ENCODE measurements around the gene NGDN. TPM values are rescaled to one million over a fixed set of nuclear protein-coding genes. Genes with fewer than 3 reads are reported as not detected.
"Not testable (repeated sequence)": the region's sequence is repeated elsewhere in the genome, so short reads cannot be mapped to it uniquely, and the experiment has no call there.

The NGDN gene, protein sequence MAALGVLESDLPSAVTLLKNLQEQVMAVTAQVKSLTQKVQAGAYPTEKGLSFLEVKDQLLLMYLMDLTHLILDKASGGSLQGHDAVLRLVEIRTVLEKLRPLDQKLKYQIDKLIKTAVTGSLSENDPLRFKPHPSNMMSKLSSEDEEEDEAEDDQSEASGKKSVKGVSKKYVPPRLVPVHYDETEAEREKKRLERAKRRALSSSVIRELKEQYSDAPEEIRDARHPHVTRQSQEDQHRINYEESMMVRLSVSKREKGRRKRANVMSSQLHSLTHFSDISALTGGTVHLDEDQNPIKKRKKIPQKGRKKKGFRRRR
- total RNA-seq = 10 to 100 TPM; 75.2 to 80.3 TPM

DNA sequence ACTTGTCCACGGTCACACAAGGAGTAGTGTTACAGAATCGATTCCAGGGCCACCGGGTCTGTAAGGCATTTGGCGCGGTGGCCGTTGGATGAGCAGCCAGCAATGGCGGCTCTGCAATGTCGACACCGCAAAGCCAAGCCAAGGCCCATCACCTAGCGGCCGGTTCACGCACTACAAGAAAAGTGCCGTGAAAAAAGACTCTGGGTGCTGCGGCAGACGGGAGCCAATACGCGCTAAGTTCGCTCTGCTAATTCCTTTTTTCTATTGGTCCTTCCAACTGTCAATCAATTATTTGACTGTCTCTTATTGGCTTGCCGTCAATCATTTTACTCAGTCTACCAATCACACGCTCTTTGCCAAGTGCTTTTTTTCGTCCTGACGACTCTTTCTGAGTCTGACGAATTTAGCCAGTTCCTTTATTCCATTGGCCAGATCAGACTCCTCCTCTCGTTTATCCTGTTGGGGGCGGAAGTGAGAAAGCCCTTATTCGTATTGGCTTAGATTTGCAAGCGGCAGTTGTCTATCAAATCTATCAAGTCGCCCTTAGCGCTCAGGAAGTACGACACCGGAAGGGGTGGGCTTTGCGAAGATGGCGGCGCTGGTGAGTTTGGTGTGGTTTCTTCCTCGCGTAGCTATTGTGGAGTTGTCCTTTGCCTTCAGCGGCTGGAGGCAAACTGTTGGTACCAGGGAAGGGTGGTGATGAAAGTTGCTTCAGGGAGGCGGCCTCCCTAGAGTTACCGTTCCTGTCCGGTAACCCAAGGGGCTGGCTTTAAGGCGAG, at the start of gene NGDN:
NGDN (plus strand) TSS at position 577 of the 779 bp plus-strand sequence; CDS start at position 590, 13 bp downstream.
- peaks cover 10% of the 10 kb centered on the region for H3K4me1 Mint-ChIP-seq
- no peak within 1 kb of the TSS for H3K27ac Mint-ChIP-seq
- no peaks in the 10 kb centered on the region for H3K27me3 Mint-ChIP-seq
- H3K4me3 Mint-ChIP-seq = no peak within 1 kb of the TSS
- H3K9me3 Mint-ChIP-seq = no peaks in the 10 kb centered on the region
- DNase-seq = peak; percentile 91
- peaks cover 20% of the 10 kb centered on the region for H3K36me3 Mint-ChIP-seq

DNA sequence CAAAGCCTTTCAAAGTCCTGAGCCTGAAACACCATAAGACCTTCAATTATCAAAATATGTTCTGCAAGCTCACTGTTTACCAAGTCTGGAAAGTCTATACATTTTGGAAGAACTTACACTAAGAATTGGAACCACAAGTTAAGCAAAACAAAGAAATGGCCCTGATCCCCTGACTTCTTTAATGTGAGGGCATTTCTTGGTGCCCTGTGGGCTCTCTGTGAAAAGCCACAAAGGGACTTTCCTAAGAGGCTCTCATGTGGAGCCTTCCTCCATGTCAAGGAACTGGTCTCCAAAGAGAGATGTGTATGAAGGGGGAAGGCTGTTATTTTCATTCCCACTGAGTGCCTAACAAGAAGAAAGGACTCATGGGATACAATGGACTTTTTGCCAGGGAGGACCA, 47.9 kb upstream of the NGDN start:
- H3K9me3 Mint-ChIP-seq = no peaks in the 10 kb centered on the region
- no peaks in the 10 kb centered on the region for H3K36me3 Mint-ChIP-seq
- H3K4me1 Mint-ChIP-seq = peaks cover 11% of the 10 kb centered on the region
- DNase-seq = peak; percentile 41
- H3K27me3 Mint-ChIP-seq = peaks cover 4% of the 10 kb centered on the region
- no peak overlapping the region for H3K4me3 Mint-ChIP-seq
- peak overlapping the region; percentile 58 for H3K27ac Mint-ChIP-seq

DNA sequence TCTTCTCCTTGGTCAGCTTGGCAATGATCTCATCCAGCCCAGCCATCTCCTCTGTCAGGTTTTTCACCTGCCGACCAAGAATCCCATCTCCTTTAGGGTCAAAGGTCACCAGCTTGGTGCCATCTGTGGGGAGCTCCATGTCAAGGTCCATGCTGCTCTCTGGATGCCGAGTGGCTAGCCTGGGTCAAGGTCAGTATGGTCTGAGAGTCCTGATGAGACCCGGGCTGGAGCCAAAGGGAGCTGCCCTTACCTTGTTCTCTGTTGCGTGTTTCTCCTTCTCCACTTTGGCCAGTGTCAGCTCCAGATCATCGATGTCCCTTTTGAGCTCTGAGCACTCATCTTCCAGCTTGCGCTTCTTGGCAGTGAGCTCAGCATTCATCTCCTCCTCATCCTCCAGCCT, 45.8 kb upstream of the NGDN start:
- Mint-ChIP-seq H3K27ac (no peak overlapping the region), H3K36me3 (no peaks in the 10 kb centered on the region), H3K27me3 (no peaks in the 10 kb centered on the region), H3K4me3 (no peak overlapping the region), H3K9me3 (no peaks in the 10 kb centered on the region), H3K4me1 (peaks cover 11% of the 10 kb centered on the region)
- no peak for DNase-seq

DNA sequence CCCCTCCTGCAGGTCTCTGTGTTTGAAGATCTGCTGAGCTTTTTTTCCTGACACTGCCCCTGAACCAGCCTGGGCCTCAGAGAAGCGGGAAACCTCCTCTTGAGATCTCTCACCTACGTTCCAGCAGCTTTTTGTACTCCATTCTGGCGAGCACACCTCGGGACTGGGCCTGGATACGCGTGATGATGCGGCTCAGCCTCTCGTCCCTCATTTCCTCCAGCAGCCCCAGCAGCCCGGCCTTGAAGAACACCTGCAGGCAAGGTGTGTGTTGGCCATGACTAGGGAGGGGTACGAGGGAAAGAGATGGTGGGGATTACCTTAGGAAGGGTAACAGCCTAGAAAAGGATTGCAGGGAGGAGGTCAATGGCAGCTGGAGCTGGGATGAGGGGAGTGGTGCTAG, 44.3 kb upstream of the NGDN start:
- Mint-ChIP-seq H3K36me3 (no peaks in the 10 kb centered on the region), H3K27me3 (no peaks in the 10 kb centered on the region), H3K27ac (no peak overlapping the region), H3K4me1 (peaks cover 11% of the 10 kb centered on the region), H3K4me3 (no peak overlapping the region), H3K9me3 (no peaks in the 10 kb centered on the region)
- DNase-seq = no peak

DNA sequence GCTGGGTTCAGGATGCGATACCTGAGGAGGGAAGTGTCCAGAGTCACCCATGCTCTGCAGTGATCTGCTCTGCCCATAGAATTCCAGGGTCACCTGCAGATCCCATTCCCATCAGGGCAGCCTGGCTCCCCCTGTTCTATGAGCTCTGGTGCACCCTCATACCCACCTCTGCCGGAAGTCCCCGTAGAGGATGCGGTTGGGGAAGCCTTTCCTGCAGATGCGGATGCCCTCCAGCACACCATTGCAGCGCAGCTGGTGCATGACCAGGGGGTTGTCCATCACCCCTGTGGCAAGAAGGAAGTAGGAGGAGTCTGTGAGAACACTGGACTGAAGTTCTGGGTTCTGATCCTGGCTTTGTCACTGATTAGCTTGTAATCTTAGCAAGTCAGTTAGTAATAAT, 43.7 kb upstream of the NGDN start:
- not testable (repeated sequence) for H3K36me3 Mint-ChIP-seq, H3K27ac Mint-ChIP-seq, H3K4me3 Mint-ChIP-seq, H3K9me3 Mint-ChIP-seq, DNase-seq, H3K27me3 Mint-ChIP-seq
- H3K4me1 Mint-ChIP-seq = peaks cover 11% of the 10 kb centered on the region

DNA sequence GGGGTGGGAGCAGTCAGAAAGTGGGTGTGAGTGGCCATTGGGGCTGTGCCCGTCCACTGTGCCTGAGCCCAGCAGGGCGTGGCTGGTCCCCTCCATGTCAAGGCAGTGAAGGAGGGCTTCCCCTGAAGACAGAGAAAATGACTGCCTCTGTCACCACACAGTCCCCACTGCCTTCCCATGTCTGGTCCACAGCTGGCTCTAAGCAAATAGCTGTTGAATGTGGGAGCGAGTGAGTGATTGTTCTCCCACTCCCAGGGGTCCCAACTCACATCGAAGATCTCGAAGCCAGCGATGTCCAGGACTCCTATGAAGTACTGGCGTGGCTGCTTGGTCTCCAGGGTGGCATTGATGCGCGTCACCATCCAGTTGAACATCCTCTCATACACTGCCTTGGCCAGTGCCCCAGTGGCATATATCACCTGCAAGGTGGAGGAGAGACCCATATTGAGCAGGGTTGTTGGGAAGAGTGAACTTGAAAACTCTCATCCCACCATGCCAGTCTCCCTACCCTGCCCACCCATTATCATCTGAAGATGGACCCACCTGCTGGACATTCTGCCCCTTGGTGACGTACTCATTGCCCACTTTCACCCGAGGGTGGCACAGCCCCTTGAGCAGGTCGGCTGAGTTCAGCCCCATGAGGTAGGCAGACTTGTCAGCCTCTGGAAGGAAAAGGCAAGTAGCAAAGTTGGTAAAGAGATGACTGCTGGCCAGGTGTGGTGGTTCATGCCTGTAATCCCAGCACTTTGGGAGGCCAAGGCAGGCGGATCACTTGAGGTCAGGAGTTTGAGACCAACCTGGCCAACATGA, 40.6 kb upstream of the NGDN start:
- Mint-ChIP-seq H3K36me3 (no peaks in the 10 kb centered on the region), H3K27ac (no peak overlapping the region), H3K4me3 (no peak overlapping the region), H3K9me3 (no peaks in the 10 kb centered on the region), H3K4me1 (no peaks in the 10 kb centered on the region), H3K27me3 (no peaks in the 10 kb centered on the region)
- no peak for DNase-seq

DNA sequence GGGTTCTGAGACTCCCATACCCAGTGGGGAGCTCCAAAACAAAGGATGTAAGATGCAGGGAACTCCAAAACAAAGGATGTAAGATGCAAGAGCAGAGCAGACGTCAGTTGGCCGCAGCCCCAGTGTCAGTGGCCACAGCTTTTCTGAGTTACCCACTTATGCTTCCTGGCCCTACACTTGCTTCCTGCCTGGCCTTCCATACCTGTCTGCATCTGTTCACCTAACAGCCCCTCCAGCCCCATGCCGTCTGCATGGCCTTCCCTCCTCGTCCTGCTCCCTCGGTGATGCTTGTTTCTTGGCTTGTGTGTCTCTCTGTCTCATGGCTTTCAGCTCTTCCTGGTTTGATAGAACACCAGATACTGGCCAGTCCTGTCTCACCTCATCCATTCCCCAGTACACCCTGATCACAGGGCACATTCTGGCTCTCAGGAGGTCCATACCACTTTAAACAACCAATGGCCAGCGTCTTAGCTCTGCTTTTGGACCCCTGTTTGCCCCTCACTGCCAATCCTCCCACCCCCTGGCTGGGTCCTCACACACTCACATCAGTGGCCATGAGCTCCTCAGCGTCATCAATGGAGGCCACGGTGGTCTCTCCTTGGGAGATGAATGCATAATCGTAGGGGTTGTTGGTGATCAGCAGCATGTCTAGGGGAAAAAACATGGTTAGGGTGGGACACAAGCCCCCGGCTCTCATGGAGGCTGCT, 39.3 kb upstream of the NGDN start:
- no peaks in the 10 kb centered on the region for H3K4me1 Mint-ChIP-seq
- DNase-seq = no peak
- H3K27ac Mint-ChIP-seq = no peak overlapping the region
- no peaks in the 10 kb centered on the region for H3K27me3 Mint-ChIP-seq
- H3K4me3 Mint-ChIP-seq = no peak overlapping the region
- H3K36me3 Mint-ChIP-seq = no peaks in the 10 kb centered on the region
- H3K9me3 Mint-ChIP-seq = no peaks in the 10 kb centered on the region

DNA sequence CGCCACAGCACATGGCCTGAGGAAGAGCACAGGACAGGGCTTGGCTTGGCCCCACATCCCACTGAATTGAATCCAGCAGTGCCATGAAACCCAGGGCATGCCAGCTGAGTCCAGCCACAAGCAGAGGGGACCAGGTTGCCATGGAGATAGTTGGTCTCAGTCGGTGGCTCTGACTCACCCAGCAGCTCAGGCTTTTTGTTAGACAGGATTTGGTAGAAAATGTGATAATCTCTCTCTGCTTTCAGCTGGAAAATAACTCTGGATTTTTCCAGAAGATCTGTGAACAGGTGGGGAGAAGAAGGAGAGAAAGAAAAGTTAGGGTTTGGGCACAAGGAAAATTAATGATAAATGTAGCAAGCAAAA, 38.8 kb upstream of the NGDN start:
- H3K9me3 Mint-ChIP-seq = no peaks in the 10 kb centered on the region
- H3K4me1 Mint-ChIP-seq = no peaks in the 10 kb centered on the region
- H3K4me3 Mint-ChIP-seq = no peak overlapping the region
- no peak for DNase-seq
- H3K27me3 Mint-ChIP-seq = no peaks in the 10 kb centered on the region
- H3K27ac Mint-ChIP-seq = no peak overlapping the region
- H3K36me3 Mint-ChIP-seq = no peaks in the 10 kb centered on the region

DNA sequence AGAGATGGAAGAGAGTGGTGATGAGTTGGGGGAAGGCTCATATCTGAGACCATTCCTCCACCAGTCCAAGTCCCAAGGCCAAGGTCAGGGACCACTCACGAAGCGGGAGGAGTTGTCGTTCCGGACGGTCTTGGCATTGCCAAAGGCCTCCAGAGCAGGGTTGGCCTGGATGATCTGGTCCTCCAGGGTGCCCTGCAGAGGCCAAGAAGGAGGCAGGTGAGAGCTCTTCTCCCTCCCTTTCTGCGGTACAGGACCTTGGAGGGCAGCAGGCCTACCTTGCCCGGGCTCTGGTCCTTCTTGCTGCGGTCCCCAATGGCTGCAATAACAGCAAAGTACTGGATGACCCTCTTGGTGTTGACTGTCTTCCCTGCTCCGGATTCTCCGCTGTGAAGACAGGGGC, 38.0 kb upstream of the NGDN start:
- no peak for DNase-seq
- no peaks in the 10 kb centered on the region for H3K9me3 Mint-ChIP-seq
- no peaks in the 10 kb centered on the region for H3K27me3 Mint-ChIP-seq
- H3K4me1 Mint-ChIP-seq = no peaks in the 10 kb centered on the region
- no peak overlapping the region for H3K27ac Mint-ChIP-seq
- no peaks in the 10 kb centered on the region for H3K36me3 Mint-ChIP-seq
- H3K4me3 Mint-ChIP-seq = no peak overlapping the region

DNA sequence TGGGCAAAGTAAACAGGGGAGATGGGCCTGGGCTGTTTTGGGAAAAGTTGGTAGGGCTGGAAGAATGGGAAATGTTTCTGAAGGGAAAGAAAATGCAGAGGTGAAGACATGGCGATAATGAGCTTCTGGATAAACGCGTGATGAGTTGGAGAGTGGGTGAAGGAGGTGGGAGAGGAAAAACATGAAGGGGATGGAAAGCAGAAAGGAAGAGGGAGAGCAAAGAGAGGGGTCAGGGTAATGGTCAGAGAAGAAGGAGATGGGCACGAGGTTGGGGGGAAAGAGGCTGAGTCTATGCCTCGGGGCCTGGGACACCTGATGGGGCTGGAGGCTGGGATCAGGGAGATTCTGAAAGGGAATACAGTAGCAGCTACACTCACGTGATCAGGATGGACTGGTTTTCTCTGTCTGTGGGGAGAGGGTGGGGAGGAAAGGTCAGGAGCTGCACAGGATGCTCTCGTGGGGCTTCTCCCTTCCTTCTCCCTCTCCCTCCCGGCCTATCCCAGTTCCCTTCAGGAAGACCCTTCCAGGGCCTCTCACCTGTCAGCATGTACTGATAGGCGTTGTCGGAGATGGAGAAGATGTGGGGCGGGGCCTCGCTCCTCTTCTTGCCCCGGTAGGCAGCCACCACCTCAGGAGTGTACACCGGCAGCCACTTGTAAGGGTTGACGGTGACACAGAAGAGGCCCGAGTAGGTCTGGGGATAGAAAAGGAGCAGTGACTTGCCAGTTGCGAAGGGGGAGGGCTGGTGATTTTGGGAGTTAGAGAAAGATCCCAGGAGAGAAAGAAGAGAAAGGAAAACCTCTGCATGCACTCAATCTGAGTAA, 37.2 kb upstream of the NGDN start:
- DNase-seq = no peak
- H3K4me3 Mint-ChIP-seq = no peak overlapping the region
- no peak overlapping the region for H3K27ac Mint-ChIP-seq
- H3K4me1 Mint-ChIP-seq = no peaks in the 10 kb centered on the region
- no peaks in the 10 kb centered on the region for H3K27me3 Mint-ChIP-seq
- no peaks in the 10 kb centered on the region for H3K36me3 Mint-ChIP-seq
- no peaks in the 10 kb centered on the region for H3K9me3 Mint-ChIP-seq

DNA sequence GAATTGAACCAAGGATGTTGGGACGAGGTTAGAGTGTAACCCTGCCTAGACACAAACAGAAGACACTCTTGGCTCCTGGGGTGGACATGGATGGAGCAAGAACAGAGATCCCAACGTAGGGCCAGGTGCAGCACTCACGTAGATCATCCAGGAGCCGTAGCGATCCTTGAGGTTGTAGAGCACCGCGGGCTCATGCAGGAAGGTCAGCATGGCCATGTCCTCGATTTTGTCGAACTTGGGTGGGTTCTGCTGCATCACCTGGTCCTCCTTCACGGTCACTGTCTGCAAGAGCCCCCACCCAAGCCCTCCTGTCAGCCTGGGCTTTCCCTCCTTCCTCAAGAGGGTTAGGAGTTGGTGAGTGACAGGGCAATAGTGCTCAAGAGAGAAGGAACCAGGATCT, 36.6 kb upstream of the NGDN start:
- H3K9me3 Mint-ChIP-seq = no peaks in the 10 kb centered on the region
- no peaks in the 10 kb centered on the region for H3K4me1 Mint-ChIP-seq
- H3K36me3 Mint-ChIP-seq = no peaks in the 10 kb centered on the region
- no peak overlapping the region for H3K27ac Mint-ChIP-seq
- no peak overlapping the region for H3K4me3 Mint-ChIP-seq
- DNase-seq = no peak
- H3K27me3 Mint-ChIP-seq = no peaks in the 10 kb centered on the region

DNA sequence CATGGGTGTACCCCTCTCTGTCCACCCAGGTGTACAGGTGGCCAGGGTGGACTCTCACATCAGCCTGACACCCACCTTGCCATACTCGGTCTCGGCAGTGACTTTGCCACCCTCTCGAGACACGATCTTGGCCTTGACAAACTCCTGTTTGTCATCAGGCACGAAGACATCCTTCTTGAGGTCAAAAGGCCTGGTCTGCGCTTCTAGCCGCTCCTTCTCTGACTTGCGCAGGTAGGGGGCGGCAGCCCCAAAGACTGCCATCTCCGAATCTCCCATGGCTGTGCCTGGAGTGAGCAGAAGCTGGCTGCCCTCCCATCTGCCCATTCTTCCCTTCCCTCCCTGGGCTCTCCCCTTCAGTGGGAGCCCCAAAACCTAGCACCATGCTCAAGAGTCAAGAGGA, 36.0 kb upstream of the NGDN start:
- Mint-ChIP-seq H3K36me3 (no peaks in the 10 kb centered on the region), H3K27ac (no peak overlapping the region), H3K4me1 (no peaks in the 10 kb centered on the region), H3K9me3 (no peaks in the 10 kb centered on the region), H3K27me3 (no peaks in the 10 kb centered on the region), H3K4me3 (no peak overlapping the region)
- DNase-seq = no peak

DNA sequence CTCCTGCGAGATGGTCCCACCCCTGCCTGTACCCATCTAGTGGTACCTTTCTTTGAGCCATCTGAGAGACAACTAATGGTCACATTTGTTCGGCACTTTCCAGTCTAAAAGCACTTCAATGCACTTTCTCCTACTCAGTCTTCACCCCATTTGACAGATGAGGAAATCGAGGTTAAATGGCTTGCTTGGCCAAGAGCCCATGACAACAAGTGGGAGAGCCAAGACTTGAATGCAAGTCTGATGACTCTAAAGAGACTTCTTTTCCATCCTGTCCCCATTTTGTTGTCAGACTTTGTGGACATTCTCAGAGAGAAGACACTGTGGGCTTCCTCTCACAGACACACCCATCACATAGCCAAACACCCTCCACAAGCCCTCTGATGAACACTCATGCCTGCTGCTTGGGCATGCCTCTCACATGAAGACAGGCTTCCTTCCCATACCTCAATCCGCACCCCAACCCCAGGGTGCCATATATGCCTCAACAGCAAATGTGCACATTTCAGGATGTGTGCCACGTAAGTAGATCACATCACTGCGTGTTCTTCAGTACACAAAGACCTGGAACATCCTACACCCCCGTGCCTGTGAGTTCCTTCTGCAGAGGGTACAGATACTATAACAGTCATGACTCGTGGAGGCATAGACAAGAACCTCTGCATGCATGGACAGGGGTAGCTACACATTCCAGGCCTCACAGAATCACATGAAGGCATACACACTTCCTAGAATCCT, 34.8 kb upstream of the NGDN start:
- H3K4me1 Mint-ChIP-seq = no peaks in the 10 kb centered on the region
- H3K36me3 Mint-ChIP-seq = no peaks in the 10 kb centered on the region
- H3K27ac Mint-ChIP-seq = no peak overlapping the region
- no peaks in the 10 kb centered on the region for H3K27me3 Mint-ChIP-seq
- no peaks in the 10 kb centered on the region for H3K9me3 Mint-ChIP-seq
- H3K4me3 Mint-ChIP-seq = no peak overlapping the region
- no peak for DNase-seq
